CD4-positive, alpha-beta T cell (primary cell): ENCODE data around the gene JARID2. TPM values are rescaled to one million over a fixed set of nuclear protein-coding genes. Genes with fewer than 3 reads are reported as not detected.

ENCODE experiments used
- ATAC-seq: fragments of 200-7000 bp; cut with Tn5 transposase; one replicate; pipeline ENCODE4 v1.10.0; 2022; ENCODE audit warnings: mild to moderate bottlenecking; ENCODE audit not compliant: poor library complexity
- CTCF ChIA-PET: fragments of 350-600 bp; sonication (Branson Sonifier 250); formaldehyde crosslinking; loops from one replicate; lab custom pipeline; 2021; ENCODE audit warnings: antibody characterized with exemption, inconsistent platforms; lab: Charles Lee
- POLR2A ChIA-PET: fragments of 350-600 bp; sonication (Branson Sonifier 250); formaldehyde crosslinking; loops from one replicate; lab custom pipeline; 2021; ENCODE audit warnings: antibody characterized with exemption, inconsistent platforms; lab: Charles Lee
- DNase-seq, 14 experiments: peaks; one replicate each; pipeline ENCODE4 v3.0.0-alpha.2; 2013 to 2020; ENCODE audit warnings: mixed read lengths in 2 of 14
- H3K27ac ChIP-seq, 2 donors: one replicate each; pipeline versions ENCODE4 v1.5.1 to v1.7.0; 2013; ENCODE audit warnings: low read length in 2 of 2, low read depth in 1 of 2, mild to moderate bottlenecking in 1 of 2
- H3K27me3 ChIP-seq, 2 experiments: 1 replicate in 1 of 2; 2 replicates in 1 of 2; pipeline versions ENCODE4 v1.6.1 to v1.7.0; 2013; ENCODE audit warnings: low read length in 2 of 2, control low read depth in 1 of 2, mild to moderate bottlenecking in 1 of 2, moderate library complexity in 1 of 2; ENCODE audit not compliant: insufficient read depth in 2 of 2, control insufficient read depth in 1 of 2
- H3K36me3 ChIP-seq: one replicate; pipeline ENCODE4 v1.6.1; 2013; ENCODE audit warnings: low read length, control low read depth; ENCODE audit not compliant: insufficient read depth
- H3K4me1 ChIP-seq: one replicate; pipeline ENCODE4 v1.6.1; 2013; ENCODE audit warnings: low read length, control low read depth; ENCODE audit not compliant: insufficient read depth
- H3K4me3 ChIP-seq: one replicate; pipeline ENCODE4 v1.5.1; 2013; ENCODE audit warnings: mild to moderate bottlenecking, low read length, moderate library complexity
- H3K9me3 ChIP-seq, 2 experiments: 1 replicate in 1 of 2; 2 replicates in 1 of 2; pipeline versions ENCODE4 v1.6.1 to v1.7.0; 2013; ENCODE audit warnings: low read length in 2 of 2, mild to moderate bottlenecking in 2 of 2, control low read depth in 1 of 2, moderate library complexity in 1 of 2; ENCODE audit not compliant: control insufficient read depth in 1 of 2, insufficient read depth in 1 of 2
- H3K27ac Mint-ChIP-seq: one replicate; pipeline ENCODE4 v1.8.0; 2020; ENCODE audit warnings: mixed read lengths
- H3K27me3 Mint-ChIP-seq: one replicate; pipeline ENCODE4 v1.8.0; 2021; ENCODE audit warnings: mixed read lengths
- H3K36me3 Mint-ChIP-seq: one replicate; pipeline ENCODE4 v1.8.0; 2021; ENCODE audit warnings: low read depth, mixed read lengths
- H3K4me1 Mint-ChIP-seq: one replicate; pipeline ENCODE4 v1.8.0; 2021; ENCODE audit warnings: low read depth, mixed read lengths
- H3K4me3 Mint-ChIP-seq: one replicate; pipeline ENCODE4 v1.8.0; 2020; ENCODE audit warnings: mild to moderate bottlenecking, mixed read lengths
- H3K9me3 Mint-ChIP-seq: one replicate; pipeline ENCODE4 v1.8.0; 2020; ENCODE audit warnings: mixed read lengths
- CTCF ChIP-seq: fragments of 200-600 bp; IDR thresholded peaks from one replicate; pipeline ENCODE4 v1.8.0; 2022; ENCODE audit warnings: antibody characterized with exemption, mild to moderate bottlenecking
- intact Hi-C, 2 experiments: fragments of 100-400 bp; cut with DNase I in 1 of 2; cut with micrococcal nuclease in 1 of 2; formaldehyde crosslinking; loops; one replicate each; pipeline versions ENCODE4 v1.15.1 to v1.9.0; 2023 to 2025; cut with DNase I, micrococcal nuclease
- total RNA-seq, 174 experiments: library from RNA in 2 of 174; stranded (reverse) in 2 of 174; gene quantifications; one replicate each; pipeline ENCODE4 v1.2.3 and lab custom pipeline; 2021 to 2026

JARID2 gene
- total RNA-seq, 2 experiments from 2014 or later: 32.0 to 33.0 TPM

GRCh38 chr6:15267221-15267620 lies 21.4 kb downstream of the JARID2 start:
- H3K27ac Mint-ChIP-seq: no peak overlapping the region
- H3K4me1 Mint-ChIP-seq: peaks cover 94% of the 10 kb centered on the region
- no peak for ATAC-seq
- H3K27me3 Mint-ChIP-seq: no peaks in the 10 kb centered on the region
- DNase-seq: no peak
- H3K27me3 ChIP-seq: no peaks in the 10 kb centered on the region
- intact Hi-C loops: loop anchor here in 1 of 2 experiments (2.0 kb wide), 1 partner anchor 18 kb away; no protein-coding TSS in a partner anchor
- no peak for TF ChIP-seq CTCF
- H3K27ac ChIP-seq: no peak overlapping the region
- H3K9me3 Mint-ChIP-seq: no peaks in the 10 kb centered on the region
- no peak overlapping the region for H3K4me3 ChIP-seq
- no peaks in the 10 kb centered on the region for H3K9me3 ChIP-seq
- H3K4me1 ChIP-seq: peaks cover 72% of the 10 kb centered on the region
- CTCF ChIA-PET: no interaction called here
- no peaks in the 10 kb centered on the region for H3K36me3 ChIP-seq
- POLR2A ChIA-PET: interaction anchor here (1.0 kb wide), 1 partner anchor 17 kb away, joined by 3 read pairs; no protein-coding TSS in a partner anchor
- no peaks in the 10 kb centered on the region for H3K36me3 Mint-ChIP-seq
- no peak overlapping the region for H3K4me3 Mint-ChIP-seq

GRCh38 chr6:15268137-15268908 lies 22.5 kb downstream of the JARID2 start:
- H3K27me3 Mint-ChIP-seq: no peaks in the 10 kb centered on the region
- Histone ChIP-seq H3K27ac (no peak overlapping the region), H3K9me3 (no peaks in the 10 kb centered on the region), H3K4me1 (peaks cover 65% of the 10 kb centered on the region), H3K36me3 (no peaks in the 10 kb centered on the region), H3K4me3 (no peak overlapping the region), H3K27me3 (no peaks in the 10 kb centered on the region)
- DNase-seq (no peak), ATAC-seq (no peak)
- intact Hi-C loops: no loop called here
- H3K27ac Mint-ChIP-seq: no peak overlapping the region
- TF ChIP-seq CTCF: no peak
- H3K4me1 Mint-ChIP-seq: peaks cover 94% of the 10 kb centered on the region
- no peaks in the 10 kb centered on the region for H3K9me3 Mint-ChIP-seq
- no peaks in the 10 kb centered on the region for H3K36me3 Mint-ChIP-seq
- POLR2A ChIA-PET: interaction anchor here (0.9 to 1.5 kb wide), 3 partner anchors 9 to 80 kb away, joined by 3 to 4 read pairs (median 4); no protein-coding TSS in a partner anchor
- H3K4me3 Mint-ChIP-seq: no peak overlapping the region
- CTCF ChIA-PET: interaction anchor here (0.5 kb wide), 1 partner anchor 649 kb away, joined by 3 read pairs; no protein-coding TSS in a partner anchor

GRCh38 chr6:15269011-15269410 lies 23.1 kb downstream of the JARID2 start:
- ATAC-seq: no peak
- DNase-seq: no peak
- CTCF ChIA-PET: no interaction called here
- Histone ChIP-seq H3K27ac (no peak overlapping the region), H3K4me1 (peaks cover 58% of the 10 kb centered on the region), H3K4me3 (no peak overlapping the region), H3K27me3 (no peaks in the 10 kb centered on the region), H3K36me3 (no peaks in the 10 kb centered on the region), H3K9me3 (no peaks in the 10 kb centered on the region)
- Mint-ChIP-seq H3K4me3 (no peak overlapping the region), H3K27ac (no peak overlapping the region), H3K9me3 (no peaks in the 10 kb centered on the region), H3K27me3 (no peaks in the 10 kb centered on the region), H3K4me1 (peaks cover 89% of the 10 kb centered on the region), H3K36me3 (no peaks in the 10 kb centered on the region)
- intact Hi-C loops: no loop called here
- no peak for TF ChIP-seq CTCF
- POLR2A ChIA-PET: interaction anchor here (1.4 to 1.5 kb wide), 2 partner anchors 10 to 20 kb away, joined by 3 to 4 read pairs; no protein-coding TSS in a partner anchor
